VCaP (cell line): ENCODE results near the gene CCNT2.
A peak's percentile ranks its signal among the peaks of the same experiment; 100 is the strongest.
"Not testable (repeated sequence)": the region's sequence is repeated elsewhere in the genome, so short reads cannot be mapped to it uniquely, and the experiment has no call there.

ENCODE experiments used
- H3K27ac ChIP-seq: fragments of 450-650 bp; 2 replicates; pipeline ENCODE4 v1.5.1; 2017
- TF ChIP-seq, protein P1 (sequence below): fragments of 450-650 bp; conservative IDR thresholded peaks from 2 replicates; pipeline ENCODE4 v1.5.1; 2017; ENCODE audit warnings: mild to moderate bottlenecking, moderate library complexity

CCNT2 gene

DNA sequence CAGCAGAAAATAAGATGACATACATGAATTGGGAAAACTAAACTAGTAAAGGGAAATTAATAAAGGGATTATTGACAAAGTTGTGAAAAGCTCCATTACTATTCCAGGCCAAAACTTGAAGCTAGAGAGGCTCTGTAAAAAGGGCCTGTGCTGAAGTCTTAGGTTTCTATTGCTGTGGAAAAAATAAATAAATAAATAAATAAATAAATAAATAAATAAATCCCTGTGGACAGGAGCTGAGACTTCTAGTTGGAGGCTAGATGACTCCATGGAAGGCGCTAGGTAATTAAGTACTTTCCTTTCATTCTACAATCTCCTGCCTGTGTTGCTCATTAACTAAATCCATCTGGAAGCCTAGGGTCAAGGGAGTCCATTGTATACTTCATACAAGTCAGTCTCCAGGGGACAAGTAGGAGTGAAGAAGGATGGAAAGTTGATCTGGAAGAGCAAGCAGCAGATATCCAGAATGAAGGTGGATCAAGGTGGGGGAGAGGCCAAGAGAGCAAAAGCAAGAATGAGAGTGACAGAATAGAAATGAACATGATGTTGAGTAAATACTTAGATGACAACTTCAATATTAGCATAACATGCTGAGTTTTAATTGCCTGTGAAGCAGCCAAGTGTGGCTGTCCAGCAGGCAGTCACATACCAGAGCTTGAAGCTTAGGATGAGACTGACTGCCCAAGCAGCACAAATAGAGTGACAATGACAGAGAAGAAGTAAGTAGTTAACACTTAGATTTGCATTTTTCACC is 26.2 kb upstream of the CCNT2 start:
- TF ChIP-seq, protein P1, sequence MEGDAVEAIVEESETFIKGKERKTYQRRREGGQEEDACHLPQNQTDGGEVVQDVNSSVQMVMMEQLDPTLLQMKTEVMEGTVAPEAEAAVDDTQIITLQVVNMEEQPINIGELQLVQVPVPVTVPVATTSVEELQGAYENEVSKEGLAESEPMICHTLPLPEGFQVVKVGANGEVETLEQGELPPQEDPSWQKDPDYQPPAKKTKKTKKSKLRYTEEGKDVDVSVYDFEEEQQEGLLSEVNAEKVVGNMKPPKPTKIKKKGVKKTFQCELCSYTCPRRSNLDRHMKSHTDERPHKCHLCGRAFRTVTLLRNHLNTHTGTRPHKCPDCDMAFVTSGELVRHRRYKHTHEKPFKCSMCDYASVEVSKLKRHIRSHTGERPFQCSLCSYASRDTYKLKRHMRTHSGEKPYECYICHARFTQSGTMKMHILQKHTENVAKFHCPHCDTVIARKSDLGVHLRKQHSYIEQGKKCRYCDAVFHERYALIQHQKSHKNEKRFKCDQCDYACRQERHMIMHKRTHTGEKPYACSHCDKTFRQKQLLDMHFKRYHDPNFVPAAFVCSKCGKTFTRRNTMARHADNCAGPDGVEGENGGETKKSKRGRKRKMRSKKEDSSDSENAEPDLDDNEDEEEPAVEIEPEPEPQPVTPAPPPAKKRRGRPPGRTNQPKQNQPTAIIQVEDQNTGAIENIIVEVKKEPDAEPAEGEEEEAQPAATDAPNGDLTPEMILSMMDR = no peak
- no peak overlapping the region for H3K27ac ChIP-seq

DNA sequence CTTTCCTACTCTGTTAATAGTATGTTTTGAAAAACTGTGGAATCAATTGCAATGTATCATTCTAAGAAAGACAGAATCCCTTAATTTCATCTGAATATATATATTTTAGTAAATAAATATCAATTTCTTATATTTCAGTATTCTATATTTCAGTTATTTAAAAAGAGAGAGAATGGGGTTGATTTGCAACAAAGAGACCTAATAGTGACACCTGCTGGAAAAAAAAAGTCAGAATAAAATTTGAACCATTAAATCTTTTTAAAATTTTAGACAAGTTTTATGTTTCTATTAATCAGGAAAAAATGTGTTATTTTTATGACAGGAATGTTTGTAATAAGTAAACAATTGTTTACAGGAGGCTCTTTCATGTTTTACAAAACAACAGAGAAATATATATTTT is 20.7 kb upstream of the CCNT2 start:
- H3K27ac ChIP-seq = no peak overlapping the region
- TF ChIP-seq, protein P1 = peak; percentile 74

DNA sequence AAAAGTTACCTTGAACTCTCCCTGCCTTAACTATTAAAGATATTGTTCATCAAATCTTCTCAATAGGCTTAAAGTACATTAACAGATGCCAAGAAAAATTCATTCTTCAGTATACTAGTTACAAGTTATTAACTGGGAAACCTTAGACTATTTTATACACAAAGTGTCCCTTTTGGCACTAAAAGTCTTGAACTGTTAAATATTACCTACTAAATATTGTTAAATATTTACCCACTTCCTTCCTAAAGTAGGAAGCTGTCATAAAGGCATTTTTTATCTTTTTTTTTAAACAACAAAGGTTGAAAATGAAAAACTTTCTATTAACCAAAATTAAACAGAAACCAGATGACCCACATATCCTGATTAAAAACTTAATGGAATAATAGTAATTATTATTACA is 19.4 kb upstream of the CCNT2 start:
- H3K27ac ChIP-seq = no peak overlapping the region
- TF ChIP-seq, protein P1 = no peak

DNA sequence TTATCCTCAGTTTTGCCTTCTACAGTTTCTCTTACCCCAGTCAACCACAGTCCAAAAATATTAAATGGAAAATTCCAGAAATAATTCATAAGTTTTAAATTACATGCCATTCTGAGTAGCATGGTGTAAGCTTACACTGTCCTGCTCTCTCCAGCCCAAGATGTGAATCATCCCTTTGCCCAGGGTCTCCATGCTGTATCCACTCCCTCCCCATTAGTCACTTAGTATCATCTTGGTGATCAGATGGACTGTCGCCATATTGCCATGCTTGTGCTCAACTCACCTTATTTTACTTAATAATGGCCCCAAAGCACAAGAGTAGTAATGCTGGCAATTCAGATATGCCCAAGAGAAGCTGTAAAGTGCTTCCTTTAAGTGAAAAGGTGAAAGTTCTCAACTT is 18.5 kb upstream of the CCNT2 start:
- TF ChIP-seq, protein P1 = no peak
- no peak overlapping the region for H3K27ac ChIP-seq

DNA sequence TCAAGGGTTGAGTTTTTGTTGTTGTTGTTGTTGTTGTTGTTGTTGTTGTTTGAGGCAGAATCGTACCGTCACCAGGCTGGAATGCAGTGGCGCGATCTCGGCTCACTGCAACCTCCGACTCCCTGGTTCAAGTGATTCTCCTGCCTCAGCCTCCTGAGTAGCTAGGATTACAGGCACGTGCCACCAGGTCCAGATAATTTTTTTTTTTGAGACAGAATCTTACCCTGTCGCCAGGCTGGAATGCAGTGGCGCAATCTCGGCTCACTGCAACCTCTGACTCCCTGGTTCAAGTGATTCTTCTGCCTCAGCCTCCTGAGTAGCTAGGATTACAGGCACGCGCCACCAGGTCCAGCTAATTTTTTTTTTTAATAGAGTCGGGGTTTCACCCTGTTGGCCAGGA is 14.9 kb upstream of the CCNT2 start:
- not testable (repeated sequence) for H3K27ac ChIP-seq

DNA sequence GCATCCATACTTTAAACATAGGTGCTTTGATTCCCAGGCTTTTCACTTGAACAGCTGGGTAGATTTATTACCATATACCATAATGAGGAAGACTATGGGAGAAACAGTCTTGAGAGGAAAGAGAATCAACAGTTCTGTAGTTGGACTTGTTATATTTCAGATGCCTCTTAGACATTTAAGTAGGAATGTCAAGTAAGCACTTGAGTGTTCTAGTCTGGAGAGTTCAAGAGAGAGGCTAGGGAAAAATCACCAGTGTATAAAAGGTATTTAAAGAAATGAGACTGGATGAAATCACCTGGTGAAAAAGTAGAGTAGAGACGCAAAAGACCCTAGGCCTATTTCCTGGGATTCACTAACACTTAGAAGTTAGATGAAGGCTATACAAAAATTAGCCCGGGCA is 13.5 kb upstream of the CCNT2 start:
- no peak overlapping the region for H3K27ac ChIP-seq
- TF ChIP-seq, protein P1 = no peak

DNA sequence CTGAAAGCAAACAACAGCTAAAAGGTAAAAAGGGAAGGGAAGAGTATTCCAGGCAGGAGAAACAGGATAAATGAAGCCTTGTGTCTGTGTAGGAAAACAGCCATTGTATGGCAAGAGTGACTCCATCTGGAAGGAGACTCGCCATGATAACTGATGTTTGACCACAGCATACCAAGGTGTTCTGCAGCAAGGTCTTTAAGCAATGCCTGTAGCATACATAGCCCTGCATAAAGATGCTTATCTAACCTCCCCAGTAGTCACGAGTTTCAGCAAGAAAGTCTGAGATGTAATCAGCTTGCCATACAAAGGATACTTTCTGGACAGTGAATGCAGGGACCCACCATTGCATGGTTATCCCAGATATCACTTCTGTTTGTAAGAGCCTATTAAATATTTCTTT is 11.9 kb upstream of the CCNT2 start:
- H3K27ac ChIP-seq = no peak overlapping the region
- TF ChIP-seq, protein P1 = no peak

DNA sequence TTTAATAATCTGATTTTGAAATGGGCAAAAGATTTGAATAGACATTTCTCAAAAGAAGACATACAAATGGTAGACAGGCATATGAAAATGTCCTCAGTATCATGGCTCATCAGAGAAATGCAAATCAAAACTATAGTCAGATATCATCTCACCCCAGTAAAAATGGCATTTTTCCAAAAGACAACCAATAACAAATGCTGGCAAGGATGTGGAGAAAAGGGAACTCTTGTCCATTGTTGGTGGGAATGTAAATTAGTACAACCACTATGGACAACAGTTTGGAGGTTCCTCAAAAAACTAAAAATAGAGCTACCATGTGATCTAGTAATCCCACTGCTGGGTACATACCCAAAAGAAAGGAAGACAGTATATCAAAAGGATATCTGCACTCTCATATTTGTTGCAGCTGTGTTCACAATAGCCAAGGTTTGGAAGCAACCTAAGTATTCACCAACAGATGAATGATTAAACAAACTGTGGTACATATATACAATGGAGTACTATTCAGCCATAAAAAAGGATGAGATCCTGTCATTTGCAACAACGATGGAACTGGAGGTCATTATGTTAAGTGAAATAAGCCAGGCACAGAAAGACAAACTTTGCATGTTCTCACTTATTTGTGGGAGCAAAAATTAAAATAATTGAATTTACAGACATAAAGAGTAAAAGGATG is 11.0 kb upstream of the CCNT2 start:
- not testable (repeated sequence) for H3K27ac ChIP-seq
